ENCODE measurements around the gene PPIA. TPM values are rescaled to one million over a fixed set of nuclear protein-coding genes. Genes with fewer than 3 reads are reported as not detected.
A peak's percentile ranks its signal among the peaks of the same experiment; 100 is the strongest.

Gene PPIA
- total and polyA plus RNA-seq, 9 donors = 644 to 2,091 (median 796) TPM

DNA sequence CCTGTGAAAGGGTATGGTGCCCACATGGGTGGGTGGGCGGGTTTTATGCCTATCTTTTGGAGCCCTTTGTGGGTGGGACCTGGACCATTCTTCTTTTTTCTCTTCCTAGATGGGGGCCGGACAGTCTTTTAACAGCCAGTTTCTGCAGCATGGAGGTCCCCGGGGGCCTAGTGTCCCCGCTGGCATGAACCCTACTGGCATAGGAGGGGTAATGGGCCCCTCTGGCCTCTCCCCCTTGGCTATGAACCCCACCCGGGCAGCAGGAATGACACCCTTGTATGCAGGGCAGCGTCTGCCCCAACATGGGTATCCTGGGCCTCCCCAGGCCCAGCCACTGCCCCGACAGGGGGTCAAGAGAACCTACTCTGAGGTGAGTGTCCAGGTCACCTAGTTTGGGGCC, 38.7 kb upstream of the PPIA start:
- no peak for DNase-seq
- Histone ChIP-seq H3K27ac (no peak overlapping the region), H3K27me3 (no peaks in the 10 kb centered on the region), H3K4me1 (ENCODE audit: insufficient read depth) (peaks cover 8% of the 10 kb centered on the region), H3K9me3 (no peaks in the 10 kb centered on the region), H3K4me3 (no peak overlapping the region), H3K36me3 (no peaks in the 10 kb centered on the region)
- 84 to 91% (median 84%) methylated on average over 6 to 7 of the region's 7 CpGs for WGBS, 3 donors
- TF ChIP-seq EP300 (IDR thresholded peaks at IDR 0.05) = no peak
- TF ChIP-seq, protein P1, sequence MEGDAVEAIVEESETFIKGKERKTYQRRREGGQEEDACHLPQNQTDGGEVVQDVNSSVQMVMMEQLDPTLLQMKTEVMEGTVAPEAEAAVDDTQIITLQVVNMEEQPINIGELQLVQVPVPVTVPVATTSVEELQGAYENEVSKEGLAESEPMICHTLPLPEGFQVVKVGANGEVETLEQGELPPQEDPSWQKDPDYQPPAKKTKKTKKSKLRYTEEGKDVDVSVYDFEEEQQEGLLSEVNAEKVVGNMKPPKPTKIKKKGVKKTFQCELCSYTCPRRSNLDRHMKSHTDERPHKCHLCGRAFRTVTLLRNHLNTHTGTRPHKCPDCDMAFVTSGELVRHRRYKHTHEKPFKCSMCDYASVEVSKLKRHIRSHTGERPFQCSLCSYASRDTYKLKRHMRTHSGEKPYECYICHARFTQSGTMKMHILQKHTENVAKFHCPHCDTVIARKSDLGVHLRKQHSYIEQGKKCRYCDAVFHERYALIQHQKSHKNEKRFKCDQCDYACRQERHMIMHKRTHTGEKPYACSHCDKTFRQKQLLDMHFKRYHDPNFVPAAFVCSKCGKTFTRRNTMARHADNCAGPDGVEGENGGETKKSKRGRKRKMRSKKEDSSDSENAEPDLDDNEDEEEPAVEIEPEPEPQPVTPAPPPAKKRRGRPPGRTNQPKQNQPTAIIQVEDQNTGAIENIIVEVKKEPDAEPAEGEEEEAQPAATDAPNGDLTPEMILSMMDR (IDR thresholded peaks at IDR 0.05) = no peak
- no peak for TF ChIP-seq POLR2A (IDR thresholded peaks at IDR 0.05)
- intact Hi-C loops (cut with DNase I) = loop anchor here in 1 of 4 donors (10.0 kb wide), 1 partner anchor 173 kb away; the partner anchor contains the start of gene TMED4

DNA sequence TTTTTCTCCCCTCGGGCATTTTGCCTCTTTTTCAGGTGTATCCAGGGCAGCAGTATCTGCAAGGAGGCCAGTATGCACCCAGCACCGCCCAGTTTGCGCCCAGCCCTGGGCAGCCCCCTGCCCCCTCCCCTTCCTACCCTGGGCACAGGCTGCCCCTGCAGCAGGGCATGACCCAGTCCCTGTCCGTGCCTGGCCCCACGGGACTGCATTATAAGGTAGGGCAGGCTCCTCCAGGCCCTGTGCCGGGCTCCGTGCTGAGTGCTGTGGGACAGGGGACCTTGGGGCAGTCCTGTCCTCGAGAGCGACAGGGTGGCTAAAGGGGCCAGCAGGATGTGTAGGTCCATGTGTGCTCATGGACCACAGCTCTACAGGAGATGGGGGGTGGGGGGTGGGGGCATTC, 37.2 kb upstream of the PPIA start:
- 88 to 89% (median 89%) methylated on average over 9 of the region's 9 CpGs for WGBS, 3 donors
- Histone ChIP-seq H3K4me3 (no peak overlapping the region), H3K36me3 (no peaks in the 10 kb centered on the region), H3K9me3 (no peaks in the 10 kb centered on the region), H3K27ac (no peak overlapping the region), H3K4me1 (ENCODE audit: insufficient read depth) (peaks cover 6% of the 10 kb centered on the region), H3K27me3 (no peaks in the 10 kb centered on the region)
- intact Hi-C loops (cut with DNase I) = loop anchor here in 1 of 4 donors (10.0 kb wide), 1 partner anchor 174 kb away; the partner anchor contains the start of gene TMED4
- no peak for DNase-seq
- no peak for TF ChIP-seq EP300 (IDR thresholded peaks at IDR 0.05)
- no peak for TF ChIP-seq POLR2A (IDR thresholded peaks at IDR 0.05)
- TF ChIP-seq, protein P1 (IDR thresholded peaks at IDR 0.05) = no peak

DNA sequence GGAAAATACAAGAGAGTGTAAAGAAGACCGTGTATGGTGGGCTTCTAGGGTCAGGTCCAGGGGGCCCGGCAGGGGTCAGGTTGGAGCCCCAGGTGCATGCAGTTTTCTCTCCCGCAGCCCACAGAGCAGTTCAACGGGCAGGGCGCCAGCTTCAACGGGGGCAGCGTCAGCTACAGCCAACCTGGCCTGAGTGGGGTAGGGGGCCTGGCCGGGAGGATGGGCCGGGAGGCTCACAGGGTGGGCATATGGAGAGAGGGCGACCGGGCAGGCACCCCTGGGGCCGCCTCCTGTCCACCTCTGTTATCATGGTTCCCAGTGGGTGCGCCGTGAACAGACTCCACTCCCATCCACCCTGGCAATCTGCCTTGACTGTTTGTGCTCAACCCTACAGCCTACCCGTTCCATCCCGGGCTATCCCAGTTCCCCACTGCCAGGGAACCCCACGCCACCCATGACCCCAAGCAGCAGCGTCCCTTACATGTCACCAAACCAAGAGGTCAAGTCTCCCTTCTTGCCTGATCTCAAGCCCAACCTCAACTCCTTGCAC, 36.4 kb upstream of the PPIA start:
- Histone ChIP-seq H3K27me3 (no peaks in the 10 kb centered on the region), H3K4me1 (ENCODE audit: insufficient read depth) (peaks cover 6% of the 10 kb centered on the region), H3K36me3 (no peaks in the 10 kb centered on the region), H3K4me3 (no peak overlapping the region), H3K9me3 (no peaks in the 10 kb centered on the region), H3K27ac (no peak overlapping the region)
- WGBS, 3 donors = 79 to 84% (median 81%) methylated on average over 13 to 18 of the region's 18 CpGs
- TF ChIP-seq, protein P1 (IDR thresholded peaks at IDR 0.05) = no peak
- TF ChIP-seq EP300 (IDR thresholded peaks at IDR 0.05) = no peak
- no peak for TF ChIP-seq POLR2A (IDR thresholded peaks at IDR 0.05)
- intact Hi-C loops (cut with DNase I) = loop anchor here in 1 of 4 donors (5.0 kb wide), 1 partner anchor 37 kb away; the partner anchor contains the start of gene PPIA
- no peak for DNase-seq

DNA sequence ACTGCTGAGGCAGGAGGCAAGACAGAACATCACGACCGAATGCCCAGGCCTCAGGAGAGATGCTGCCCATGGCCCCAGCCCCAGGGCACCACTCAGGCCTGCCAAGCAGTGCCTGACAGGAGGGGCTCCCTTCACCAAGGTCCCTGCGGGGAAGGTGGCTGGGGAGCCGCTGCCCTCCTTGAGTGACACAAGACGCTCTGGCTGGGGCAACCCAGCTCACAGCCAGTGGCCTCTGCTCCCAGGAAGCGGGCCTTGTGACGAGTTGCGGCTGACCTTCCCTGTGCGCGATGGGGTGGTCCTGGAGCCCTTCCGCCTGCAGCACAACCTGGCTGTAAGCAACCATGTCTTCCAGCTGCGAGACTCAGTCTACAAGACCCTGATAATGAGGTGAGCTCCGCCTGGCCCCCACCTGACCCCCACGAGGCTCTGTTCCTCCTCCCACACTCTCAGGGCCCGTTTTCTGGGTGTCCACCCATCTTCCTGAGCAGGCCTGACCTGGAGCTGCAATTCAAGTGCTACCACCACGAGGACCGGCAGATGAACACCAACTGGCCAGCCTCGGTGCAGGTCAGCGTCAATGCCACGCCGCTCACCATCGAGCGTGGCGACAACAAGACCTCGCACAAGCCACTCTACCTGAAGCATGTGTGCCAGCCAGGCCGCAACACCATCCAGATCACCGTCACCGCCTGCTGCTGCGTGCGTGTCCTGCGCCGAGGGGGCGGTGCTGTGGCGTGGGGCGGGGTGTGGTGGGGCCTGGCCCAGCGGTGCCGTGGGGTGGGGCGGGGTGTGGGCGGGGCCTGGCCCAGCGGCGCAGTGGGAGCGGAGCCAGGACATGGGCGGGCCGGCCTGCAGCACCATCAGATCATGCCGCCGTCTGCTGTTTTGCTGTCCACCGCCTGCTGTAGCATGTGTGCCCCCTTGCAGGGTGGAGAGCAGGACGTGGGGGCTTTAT, 35.0 kb upstream of the PPIA start:
- H3K4me3 ChIP-seq = no peak overlapping the region
- TF ChIP-seq EP300 (IDR thresholded peaks at IDR 0.05) = no peak
- no peaks in the 10 kb centered on the region for H3K27me3 ChIP-seq
- DNase-seq = peak; percentile 62 to 81 (median 68)
- peak overlapping the region in 1 of 2 donors; percentile 53 for H3K27ac ChIP-seq
- H3K4me1 ChIP-seq (ENCODE audit: insufficient read depth) = peaks cover 2% of the 10 kb centered on the region
- intact Hi-C loops (cut with DNase I) = loop anchor here in 1 of 4 donors (5.0 kb wide), 1 partner anchor 36 kb away; the partner anchor contains the start of gene PPIA
- H3K9me3 ChIP-seq = no peaks in the 10 kb centered on the region
- 64 to 80% (median 76%) methylated on average over 48 of the region's 48 CpGs for WGBS, 3 donors
- no peaks in the 10 kb centered on the region for H3K36me3 ChIP-seq
